NCI-H82 (cell line): ENCODE measurements around the gene OTOA.
"Not testable (repeated sequence)": the region's sequence is repeated elsewhere in the genome, so short reads cannot be mapped to it uniquely, and the experiment has no call there.

Source experiments
- DNase-seq: peaks from one replicate; lab custom pipeline; 2025; lab: John Stamatoyannopoulos, UW

Gene OTOA

DNA sequence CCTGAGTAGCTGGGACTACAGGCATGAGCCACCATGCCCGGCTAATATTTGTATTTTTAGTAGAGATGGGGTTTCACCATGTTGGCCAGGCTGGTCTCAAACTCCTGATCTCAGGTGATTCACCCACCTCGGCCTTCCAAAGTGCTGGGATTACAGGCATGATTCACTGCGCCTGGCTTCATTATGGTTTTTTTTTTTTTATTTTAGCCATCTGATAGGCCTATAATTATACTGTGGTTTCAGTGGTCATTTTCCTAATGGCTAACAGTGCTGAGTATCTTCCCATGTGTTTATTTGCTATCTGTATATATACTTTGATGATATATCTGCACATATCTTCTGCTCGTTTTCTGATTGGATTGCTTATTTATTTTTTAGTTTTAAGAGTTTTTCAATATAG, 10.7 kb downstream of the OTOA start:
- DNase-seq: not testable (repeated sequence)

DNA sequence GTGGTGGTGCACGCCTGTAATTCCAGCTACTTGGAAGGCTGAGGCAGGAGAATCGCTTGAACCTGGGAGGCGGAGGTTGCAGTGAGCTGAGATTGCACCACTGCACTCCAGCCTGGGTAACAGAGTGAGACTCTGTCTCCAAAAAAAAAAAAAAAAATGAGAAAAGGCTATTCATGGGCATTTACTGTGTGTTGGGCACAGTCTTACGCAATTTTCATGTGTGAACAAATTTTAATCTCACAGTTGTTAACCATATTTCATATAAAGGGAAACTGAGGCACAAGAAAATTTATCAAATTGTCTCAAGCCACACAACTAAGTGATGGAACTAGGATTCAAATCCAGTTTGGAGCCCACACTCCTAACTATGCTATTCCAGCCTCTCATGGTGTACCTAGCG, 16.9 kb downstream of the OTOA start:
- DNase-seq: not testable (repeated sequence)

DNA sequence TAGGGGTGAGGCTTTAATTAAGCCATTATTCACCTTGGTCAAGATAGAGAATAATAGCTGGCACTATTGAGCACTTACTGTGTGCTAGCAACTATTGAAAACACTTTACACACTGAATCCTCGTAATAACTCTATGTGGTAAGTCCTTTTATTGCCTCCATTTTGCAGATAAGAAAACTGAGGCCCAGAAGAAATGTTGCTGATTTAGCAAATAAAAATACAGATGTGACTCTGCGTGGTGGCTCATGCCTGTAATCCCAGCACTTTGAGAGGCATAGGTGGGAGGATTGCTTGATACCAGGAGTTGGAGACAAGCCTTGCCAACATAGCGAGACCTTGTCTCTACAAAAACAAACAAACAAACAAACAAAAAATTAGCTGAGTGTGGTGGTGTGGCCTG, 19.4 kb downstream of the OTOA start:
- DNase-seq: no peak

DNA sequence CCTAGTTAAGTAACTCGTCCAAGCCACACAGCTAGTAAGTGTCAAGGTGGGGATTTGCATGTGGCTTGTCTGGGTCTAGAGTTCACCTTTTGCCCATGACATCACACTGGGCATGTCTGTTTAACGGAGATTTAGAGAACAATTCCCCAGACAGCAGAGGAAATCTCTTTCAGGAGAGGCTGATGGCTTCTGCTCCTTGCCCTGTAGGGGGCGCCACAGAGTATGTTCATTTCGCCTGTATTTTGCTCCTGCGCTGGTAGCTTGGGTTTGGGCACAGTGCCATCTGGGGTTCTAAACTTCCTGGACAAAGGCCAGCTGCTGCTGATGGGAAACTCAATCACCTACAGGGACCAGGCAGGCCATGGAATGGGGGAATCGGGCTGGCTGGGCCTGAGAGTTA, 20.4 kb downstream of the OTOA start:
- peak; percentile 54 for DNase-seq

DNA sequence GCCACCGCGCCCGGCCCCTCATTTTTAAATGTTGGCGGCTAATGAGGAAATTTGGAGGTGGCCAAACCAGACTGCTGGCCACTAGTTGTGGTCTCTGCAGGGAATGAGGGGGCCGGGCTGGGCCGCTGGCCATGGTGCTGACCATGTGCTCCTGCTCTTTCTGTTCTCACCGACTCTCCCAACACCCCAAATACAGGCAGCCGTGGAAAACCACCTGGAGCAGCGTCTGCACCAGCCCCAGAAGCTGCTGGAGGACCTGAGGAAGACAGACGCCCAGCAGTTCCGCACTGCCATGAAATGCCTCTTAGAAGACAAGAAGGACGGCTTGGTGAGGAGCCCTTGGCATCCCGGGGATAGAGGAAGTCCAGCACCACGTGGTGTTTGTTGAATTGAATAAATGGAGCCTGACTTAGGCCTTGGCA, 21.3 kb downstream of the OTOA start:
- no peak for DNase-seq

DNA sequence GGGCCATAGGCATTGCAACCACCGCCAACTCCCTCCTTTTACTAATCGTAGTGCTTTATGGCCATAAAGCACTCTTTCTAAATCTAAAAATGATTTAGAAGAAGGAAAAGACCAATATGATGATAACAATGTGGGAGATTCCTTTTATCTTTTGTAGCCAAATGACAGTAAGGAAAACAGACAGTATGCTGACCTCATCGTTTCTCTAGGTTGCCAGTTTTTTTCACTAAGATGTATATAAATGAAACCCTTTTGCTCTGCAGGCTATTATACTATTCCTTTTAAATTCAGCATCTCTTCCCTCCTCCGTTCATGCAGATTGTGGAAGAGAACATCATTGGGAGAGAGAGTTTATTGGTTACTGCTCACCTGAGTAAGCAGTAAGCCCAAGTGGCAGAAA, 25.3 kb downstream of the OTOA start:
- no peak for DNase-seq

DNA sequence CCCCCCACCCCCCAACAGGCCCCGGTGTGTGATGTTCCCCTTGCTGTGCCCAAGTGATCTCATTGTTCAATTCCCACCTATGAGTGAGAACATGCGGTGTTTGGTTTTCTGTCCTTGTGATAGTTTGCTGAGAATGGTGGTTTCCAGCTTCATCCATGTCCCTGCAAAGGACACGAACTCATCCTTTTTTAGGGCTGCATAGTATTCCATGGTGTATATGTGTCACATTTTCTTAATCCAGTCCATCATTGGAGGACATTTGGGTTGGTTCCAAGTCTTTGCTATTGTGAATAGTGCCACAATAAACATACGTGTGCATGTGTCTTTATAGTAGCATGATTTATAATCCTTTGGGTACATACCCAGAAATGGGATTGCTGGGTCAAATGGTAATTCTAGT, 27.2 kb downstream of the OTOA start:
- not testable (repeated sequence) for DNase-seq

DNA sequence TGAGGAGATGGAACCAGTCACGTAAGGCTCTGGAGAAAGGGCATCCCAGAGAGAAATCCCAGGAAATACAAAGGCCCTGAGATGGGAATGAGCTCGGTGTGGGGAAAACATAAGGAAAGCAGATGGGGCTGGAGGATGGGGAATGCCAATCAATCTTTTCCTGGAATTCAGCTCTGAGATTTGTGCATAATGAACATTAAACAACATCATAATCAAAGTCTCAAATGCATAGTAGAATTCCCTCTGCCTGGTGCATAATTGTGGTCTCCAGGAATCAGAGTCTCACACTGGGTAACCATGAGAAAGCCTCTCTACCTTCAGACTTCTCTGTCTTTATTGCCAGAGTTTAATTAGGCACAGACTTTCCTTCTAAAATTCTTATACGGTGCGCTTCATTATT, 30.8 kb downstream of the OTOA start:
- no peak for DNase-seq

DNA sequence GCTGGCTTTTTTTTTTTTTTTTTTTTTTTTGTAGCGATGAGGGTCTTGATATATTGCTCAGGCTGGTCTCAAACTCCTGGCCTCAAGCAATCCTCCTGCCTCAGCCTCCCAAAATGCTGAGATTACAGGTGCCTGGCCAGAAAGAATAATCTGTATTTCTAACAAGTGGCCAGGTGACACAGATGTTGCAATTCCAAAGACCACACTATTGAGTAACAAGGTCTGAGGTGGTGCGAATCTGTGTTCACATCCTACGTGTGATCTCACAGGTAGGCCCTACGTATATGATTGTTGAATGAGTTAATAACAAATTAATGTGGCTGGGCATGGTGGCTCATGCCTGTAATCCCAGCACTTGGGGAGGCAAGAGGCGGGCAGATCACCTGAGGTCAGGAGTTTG, 33.3 kb downstream of the OTOA start:
- no peak for DNase-seq

DNA sequence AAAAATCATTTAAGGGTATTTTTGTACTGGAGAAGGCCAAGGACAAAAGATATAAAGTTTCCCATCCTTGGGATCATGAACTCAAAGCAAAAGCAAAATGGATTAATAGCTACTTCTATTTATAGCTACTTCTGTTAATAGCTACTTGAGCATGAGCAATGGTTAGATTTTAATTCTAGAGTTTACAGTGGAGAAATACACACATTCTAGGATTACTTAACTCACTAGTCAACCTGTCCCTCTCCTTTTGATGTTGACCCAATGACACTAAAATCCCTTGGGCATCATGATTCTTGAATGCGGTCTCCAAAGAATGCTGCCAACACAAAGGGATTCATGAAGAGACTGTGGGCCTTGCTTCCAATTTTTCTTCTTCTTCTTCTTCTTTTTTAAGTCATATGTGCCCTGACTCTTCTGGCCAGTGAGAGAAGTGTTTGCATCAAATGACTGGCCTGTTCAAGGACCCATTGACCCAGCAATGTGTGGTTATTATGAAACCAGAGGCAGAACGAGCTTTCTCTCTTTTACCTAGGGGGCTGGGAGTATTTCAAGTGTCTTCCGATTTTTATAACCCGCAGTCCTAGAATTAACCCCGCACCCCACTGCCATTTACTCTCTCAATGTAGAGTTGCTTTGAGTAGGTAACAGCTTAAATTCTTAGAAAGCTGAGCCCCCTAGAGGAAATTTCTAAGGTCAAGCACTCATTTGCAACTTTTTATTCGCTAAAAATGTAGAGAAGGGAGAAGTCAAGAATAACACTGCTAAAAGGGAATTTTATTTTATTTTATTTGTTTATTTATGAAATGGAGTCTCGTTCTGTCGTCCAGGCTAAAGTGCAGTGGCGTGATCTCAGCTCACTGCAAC, 34.6 kb downstream of the OTOA start:
- no peak for DNase-seq

DNA sequence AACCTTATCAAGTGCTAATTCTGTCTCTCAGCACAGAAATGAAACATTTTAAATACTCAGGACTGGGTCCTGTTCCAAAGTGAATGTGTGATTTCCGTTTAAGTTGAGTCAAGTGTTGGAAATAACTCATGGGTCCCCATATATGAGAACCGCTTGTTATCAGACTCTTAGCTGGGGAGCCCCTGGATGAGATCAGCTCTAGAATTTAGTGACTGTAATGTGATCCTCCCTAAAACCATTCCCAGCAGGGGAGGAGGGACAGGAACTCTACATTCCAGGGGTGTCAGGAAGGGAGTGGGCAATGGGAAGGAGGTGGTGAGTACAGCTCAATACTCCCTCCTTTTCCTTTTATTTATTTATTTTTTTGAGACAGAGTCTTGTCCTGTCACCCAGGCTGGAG, 37.5 kb downstream of the OTOA start:
- no peak for DNase-seq

DNA sequence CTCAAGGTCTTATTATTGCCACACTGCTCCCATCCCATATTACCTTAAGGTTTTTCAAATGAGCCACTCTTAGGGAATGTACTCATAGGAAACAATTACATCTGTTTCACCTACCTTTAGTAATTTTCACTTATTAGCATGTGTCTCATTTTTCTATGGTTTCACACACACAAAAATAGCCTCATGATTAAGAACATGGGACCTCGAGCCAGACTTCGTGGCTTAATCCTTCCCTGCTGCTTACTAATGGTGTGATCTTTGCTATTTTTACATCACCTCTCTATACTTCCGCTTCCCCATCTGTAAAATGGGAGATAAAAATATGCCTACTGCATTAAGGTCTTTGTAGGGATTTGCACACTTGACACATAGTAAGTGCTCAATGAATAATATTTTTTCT, 38.5 kb downstream of the OTOA start:
- no peak for DNase-seq

DNA sequence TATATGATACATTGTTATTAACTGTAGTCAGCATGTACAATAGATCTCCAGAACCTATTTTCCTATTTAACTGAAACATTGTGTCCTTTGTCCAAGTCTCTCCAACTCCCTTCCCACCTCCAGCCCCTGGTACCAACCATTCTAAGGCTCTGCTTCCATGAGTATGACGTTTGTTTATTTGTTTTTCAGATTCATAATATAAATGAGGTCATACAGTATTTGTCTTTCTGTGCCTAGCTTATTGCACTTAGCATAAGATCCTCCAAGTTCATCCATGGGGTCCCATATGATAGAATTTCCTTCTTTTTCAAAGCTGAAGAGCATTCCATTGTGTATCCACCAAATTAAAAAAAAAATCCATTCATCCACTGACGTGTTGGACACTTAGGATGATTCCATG, 39.4 kb downstream of the OTOA start:
- DNase-seq: no peak

DNA sequence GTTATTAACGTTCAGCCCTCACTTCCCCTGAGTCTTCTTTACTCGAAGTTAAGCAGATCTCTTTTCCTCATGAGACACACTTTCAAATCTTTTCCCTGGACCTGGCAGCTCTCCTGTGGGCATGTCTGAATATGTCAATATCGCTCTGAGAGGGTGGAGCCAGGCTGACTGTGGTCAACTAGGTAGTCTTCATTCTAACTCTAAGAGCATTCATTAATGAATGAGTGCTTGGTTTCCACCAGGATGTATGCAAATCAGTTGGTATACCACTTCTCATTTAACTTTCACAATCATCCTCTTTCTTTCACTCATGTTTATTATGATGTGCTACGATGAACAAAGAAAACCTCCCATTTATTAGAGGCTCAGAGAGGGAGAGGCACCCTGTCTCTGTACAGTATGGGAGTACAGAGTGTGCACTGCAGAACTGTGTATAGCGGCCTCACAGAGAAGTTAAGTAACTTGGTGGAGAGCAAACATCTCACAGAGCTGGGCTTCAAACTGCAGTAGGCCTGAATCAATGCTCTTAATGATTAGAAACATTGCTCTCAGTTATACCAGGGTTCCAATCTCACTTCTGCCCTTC, 39.9 kb downstream of the OTOA start:
- DNase-seq: no peak

DNA sequence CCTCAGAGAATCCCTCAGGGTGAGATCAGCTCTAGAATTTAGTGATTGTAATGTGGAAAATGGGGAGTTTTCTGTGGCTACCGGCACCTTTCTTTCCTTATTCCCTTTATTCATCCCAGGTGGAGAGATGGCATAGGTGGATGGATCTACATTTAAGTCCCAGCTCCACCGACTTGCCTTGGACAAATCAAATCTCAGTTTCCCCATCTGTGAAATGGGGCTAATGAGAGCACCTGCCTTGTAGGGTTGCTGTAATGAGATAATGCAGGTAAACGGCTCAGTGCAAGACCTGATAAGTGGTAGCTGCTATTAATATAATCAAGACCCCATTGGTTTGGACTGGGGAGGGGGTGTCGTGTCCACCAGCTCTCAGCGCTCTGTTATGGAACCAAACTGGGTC, 40.5 kb downstream of the OTOA start:
- DNase-seq: no peak

DNA sequence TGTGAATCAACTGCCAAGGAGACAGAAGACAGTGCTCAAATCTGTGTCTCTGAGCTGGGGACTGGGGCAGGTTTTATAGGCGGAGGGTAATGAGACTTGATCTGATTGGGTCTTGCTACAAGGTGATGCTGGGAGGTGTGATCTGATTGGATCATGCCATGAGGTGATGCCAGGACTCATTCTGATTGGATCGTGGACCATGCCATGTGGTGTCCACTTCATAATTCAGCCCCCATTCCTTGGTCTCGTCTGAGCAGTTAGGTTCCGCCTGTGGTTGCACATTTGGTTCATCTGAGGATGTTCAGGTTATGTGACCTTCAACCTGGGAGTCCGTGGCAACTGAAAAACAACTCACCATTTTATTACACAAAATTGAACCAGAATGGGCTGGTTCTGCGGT, 41.0 kb downstream of the OTOA start:
- peak; percentile 14 for DNase-seq

DNA sequence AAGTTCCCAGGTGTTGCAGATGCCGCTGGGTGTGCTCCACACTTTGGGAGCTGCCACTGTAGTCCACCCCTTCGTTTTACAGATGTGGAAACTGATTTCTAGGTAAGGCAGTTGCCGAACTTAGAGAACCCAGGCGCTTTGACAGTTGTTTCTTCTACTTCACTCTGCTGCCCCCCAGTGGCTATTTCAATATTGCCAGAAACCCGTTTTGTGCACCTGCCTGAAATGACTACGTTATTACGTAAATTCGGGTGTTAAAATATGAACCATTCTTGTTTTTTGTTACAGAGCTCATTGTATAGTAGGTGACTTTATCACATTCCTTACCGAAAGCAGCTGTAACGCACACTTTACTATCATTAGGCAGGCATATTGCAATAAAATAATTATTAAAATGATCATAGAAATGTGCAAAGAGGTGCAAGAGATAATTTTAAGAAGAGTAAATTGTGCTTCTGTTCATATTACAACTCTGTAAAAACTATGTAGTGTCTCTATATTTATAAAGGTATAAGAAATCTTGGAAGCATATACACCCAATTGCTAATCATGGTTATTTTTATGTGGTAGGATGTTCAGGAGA, 44.9 kb downstream of the OTOA start:
- DNase-seq: peak; percentile 85

DNA sequence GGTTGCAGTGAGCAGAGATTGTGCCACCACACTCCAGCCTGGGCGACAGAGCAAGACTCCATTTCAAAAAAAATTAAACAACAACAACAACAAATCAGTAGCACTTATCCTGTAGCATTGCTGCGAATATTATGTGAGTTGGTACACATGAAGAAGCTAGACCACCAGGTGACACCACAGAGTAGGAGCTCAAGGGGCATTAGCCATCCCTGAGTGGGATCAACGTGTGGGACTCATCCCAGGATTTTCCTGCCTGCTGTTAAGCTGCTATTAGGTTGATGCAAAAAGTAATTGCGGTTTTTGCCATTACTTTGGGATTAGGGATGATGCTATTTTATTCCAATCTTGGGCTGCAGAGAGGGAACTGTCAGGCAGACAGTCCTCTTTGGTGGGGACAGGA, 47.2 kb downstream of the OTOA start:
- DNase-seq: peak; percentile 87

DNA sequence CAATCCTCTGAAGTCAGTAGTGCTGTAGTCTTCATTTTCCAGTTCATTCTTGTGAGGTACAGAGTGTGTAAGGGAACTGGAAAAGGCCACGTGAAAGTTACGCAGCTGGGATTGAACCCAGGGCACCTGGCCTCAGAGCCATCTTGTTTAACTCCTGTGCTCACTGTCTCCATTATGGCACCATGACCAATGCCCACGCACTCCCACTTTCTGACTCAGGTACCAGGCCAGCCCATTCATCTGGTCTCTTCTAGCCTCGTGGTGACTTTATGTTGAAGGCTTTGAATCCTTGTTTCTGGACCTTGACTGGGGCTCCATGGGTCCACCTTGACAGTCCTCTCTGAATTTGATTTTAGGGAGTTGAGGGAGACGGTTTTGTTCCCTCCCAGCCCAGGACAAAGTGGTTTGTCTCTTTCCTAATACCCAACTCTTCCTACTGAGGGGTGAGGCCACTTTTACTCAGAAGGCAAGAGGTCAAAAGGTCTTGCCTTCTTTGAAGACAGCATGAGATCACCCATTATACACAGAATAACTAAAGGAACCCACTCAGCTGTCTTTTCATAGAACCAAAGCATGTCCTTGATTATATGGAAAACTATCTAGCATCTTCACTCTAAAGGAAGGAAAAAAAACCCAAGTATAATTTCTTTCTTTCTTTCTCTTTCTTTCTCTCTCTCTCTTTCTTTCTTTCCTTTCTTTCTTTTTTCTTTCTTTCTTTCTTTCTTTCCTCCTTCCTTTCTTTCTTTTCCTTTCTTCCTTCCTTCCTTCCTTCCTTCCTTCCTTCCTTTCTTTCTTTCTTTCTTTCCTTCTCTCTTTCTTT, 50.0 kb downstream of the OTOA start:
- no peak for DNase-seq

DNA sequence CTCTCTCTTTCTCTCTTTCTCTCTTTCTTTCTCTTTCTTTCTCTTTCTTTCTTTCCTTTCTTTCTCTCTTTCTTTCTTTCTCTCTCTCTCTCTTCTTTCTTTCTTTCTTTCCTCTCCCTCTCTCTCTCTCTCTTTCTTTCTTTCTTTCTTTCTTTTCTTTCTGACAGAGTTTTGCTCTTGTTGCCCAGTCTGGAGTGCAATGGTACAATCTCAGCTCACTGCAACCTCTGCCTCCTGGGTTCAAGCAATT, 50.5 kb downstream of the OTOA start:
- DNase-seq: not testable (repeated sequence)

DNA sequence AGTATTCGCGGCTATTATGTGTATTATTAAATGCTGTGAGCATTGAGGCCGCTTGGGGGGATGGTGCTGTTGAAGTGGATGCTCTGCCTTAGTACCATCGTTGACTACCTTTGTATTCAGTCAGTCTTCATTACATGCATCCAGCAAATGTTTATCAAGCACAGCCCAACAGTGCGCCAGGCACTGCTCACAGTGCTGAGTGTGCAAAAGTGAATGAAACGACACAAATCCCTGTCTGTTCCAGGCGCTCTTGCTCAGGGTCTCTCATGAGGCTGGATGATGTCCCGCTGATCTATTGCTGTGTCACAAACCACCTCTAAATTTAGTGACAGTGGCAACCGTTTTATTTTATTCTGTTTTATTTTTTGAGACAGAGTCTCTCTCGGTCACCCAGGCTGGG, 53.8 kb downstream of the OTOA start:
- no peak for DNase-seq

DNA sequence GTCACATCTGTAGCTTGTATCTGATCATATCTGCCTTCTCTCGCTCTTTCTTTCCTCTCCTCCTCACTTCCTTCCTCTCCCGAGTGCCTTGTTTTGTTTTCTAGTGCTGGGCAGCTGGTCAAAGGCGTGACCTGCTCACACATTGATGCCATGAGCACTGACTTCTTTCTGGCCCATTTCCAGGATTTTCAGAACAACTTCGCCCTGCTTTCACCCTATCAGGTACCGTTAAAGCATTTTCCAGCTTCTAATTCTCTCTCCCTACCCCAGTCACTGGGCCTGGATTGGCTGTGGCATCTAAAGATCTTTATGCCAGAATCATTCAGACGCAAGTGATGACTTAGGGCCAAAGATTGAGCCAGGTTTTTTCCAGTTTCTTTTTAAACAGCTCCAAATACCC, 55.5 kb downstream of the OTOA start:
- no peak for DNase-seq

DNA sequence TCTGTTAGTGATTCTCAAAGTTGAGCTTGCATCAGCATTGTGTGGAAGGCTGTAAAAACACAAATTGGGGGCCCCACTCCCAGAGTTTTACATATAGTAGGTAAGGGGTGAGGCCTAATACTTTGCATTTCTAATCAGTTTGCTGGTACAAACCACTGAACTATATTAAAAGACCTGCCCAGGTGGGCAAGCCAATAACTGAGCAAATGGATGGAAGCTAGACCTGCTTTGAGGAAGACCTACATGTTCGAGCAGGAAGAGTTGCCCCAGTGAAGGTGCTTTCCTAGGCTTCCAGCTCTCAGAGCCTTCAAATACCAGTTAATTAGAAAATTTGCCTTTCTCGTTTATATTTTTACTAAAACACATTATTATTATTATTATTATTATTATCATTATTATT, 56.8 kb downstream of the OTOA start:
- DNase-seq: no peak
